ENCODE data around the gene GRIA3. TPM values are rescaled to one million over a fixed set of nuclear protein-coding genes. Genes with fewer than 3 reads are reported as not detected.
"Not testable (repeated sequence)": the region's sequence is repeated elsewhere in the genome, so short reads cannot be mapped to it uniquely, and the experiment has no call there.

The GRIA3 gene
- polyA plus RNA-seq, 12 donors = 1.7 to 5.6 (median 2.9) TPM; not detected in 2

GRCh38 chrX:123271902-123272301, 87.8 kb downstream of the GRIA3 start:
- DNase-seq = no peak

DNA sequence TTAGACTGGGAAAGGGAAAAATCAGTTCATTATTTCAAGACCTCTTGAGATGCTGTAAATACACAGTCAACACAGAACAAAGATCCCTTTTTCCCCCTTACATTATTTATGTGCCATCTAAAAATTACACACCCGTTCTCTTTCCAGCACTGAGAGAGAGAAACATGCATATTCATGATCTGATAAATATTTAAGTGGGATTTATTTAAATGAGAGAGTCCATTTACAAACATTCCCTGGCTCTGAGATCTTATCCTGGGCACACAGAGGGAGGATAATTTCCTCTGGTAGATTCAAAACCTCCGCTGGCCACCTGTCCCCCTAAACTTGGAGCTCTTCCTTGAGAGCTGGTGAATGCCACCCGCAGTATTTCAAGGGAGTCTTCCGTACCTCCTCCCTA, 88.6 kb downstream of the GRIA3 start:
- DNase-seq = no peak

DNA sequence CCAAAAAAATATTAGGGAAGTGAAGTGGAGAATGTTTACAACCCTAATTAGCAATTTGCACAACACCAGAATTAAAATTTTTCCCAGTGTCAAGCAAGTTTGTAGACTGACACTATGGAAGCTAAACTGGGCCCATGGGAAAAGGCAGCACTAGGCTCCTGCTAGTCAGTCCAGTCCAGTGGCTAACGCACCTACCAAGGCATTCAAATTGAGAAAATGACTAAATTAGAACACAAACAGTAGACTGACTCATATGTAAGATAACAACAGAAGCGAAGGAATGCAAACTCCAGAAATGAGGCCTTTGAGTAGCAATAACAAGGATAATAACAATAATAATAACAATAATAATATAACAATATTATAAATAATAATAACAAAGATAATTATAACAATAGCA, 90.7 kb downstream of the GRIA3 start:
- DNase-seq = no peak

GRCh38 chrX:123277347-123277746, 93.3 kb downstream of the GRIA3 start:
- DNase-seq = no peak

GRCh38 chrX:123277821-123278220, 93.7 kb downstream of the GRIA3 start:
- no peak for DNase-seq

DNA sequence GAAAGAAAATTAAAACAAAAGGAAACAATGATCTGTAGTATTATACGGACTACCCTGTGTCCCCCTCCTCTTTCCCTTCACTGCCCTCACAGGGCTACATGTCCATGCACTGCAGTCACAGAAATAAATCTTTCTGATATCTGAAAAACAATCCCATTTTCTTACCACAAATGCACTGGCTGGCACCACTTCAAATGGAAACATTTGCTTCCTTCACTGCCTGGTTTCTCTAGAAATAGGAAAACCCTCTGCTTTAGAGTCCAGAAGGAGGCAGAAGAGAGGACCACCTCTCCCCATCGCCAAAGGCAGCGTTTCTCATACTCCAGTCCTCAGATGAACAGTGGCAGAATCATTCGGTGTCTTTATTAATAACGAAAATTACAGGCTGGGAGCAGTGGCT, 98.2 kb downstream of the GRIA3 start:
- DNase-seq = no peak

DNA sequence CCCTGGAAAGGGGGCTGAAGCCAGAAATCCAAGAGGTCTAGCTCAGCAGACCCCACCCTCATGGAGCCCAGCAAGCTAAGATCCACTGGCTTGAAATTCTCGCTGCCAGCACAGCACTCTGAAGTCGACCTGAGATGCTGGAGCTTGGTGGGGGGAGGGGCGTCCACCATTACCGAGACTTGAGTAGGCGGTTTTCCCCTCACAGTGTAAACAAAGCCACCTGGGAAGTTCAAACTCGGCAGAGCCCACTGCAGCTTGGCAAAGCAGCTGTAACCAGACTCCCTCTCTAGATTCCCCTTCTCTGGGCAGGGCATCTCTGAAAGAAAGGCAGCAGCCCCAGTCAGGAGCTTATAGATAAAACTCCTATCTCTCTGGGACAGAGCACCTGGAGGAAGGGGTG, 99.3 kb downstream of the GRIA3 start:
- not testable (repeated sequence) for DNase-seq

GRCh38 chrX:123291623-123292022, 107.5 kb downstream of the GRIA3 start:
- DNase-seq = no peak

DNA sequence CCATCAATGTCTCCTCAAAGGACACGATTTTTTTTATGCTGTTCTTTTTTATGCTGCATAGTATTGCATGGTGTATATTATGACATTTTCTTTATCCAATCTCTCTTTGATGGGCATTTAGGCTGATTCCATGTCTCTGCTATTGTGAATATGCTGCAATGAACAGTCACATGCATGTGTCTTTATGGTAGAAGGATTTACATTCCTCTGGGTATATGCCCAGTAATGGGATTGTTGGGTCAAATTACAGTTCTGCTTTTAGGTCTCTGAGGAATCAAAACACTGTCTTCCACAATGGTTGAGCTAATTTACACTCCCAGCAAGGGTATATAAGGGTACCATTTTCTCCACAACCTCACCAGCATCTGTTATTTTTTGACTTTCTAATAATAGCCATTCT, 113.9 kb downstream of the GRIA3 start:
- no peak for DNase-seq

DNA sequence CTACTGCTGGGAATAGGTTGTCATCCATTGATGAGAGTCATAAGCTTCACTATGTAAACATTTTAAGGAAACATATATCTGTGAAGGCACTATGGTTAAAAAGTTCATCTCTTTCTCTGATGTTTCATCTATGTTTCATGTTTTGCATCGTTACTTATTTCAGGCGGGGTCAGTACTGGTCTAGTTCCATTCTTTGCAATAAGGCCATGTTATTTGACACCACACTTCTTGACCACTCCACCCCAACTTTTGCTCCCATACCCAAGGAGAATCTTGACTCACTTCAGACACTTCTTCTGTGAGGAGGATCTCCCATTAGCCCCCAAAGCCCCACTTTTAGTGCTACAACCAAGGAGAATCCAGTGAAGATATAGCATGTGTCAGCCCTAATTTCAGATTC, 119.4 kb downstream of the GRIA3 start:
- no peak for DNase-seq

DNA sequence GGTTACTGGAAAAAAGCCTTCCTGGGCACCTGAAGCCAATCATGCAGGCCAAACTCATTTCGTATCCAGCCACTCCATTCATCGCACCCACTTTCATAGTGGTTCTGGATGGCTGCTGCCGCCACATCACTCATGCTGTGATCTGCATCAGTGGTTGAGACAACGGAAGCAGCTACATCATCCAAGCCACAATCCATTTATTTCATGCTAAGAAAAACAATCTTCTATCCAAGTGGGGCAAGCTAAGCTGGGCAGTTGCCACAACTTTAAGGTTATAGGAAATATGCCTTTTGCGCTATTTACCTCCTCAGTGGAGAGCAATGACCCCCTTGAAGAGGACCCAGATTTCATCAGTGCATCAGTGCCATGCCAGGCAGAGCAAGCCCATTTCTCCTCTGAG, 124.6 kb downstream of the GRIA3 start:
- DNase-seq = no peak

- DNase-seq = no peak
These were observed 126.0 kb downstream of the GRIA3 start for GRCh38 chrX:123310112-123310511.

DNA sequence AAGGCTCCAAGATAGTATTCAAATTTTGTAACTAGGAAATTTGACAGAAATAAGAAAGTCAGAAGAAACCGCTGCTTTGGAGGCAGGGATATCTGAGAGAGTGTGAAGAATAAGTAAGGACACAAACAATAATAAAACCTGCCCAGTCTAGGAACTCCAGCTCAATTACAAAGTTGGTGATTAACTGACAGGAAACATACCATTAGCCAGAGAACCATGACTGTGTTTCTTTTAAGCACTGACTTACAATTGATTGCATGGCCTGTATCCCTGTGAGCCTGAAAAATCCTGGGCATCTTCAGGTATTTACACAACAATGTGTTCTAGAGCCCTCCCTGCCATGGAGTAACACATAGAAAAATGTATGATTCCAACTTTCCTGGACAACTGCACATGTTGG, 127.4 kb downstream of the GRIA3 start:
- DNase-seq = no peak

DNA sequence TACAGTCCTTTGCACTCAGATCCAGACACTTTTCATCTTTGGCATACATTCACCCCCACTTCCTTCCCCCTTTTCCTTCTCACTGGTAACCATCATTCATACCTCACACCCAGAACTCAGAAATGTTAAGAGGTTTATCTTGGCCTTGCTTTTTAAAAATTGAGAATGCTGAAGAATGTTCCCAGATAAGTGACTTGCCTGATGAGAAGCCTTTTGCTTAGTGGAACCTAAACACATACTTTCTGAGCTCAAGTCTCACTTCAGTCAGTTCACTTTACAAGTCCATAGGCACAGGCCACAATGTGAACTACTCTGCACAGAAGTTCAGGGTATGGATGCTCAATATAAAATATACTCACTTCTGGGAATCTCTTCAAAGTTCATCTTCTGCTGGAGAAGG, 129.4 kb downstream of the GRIA3 start:
- no peak for DNase-seq

DNA sequence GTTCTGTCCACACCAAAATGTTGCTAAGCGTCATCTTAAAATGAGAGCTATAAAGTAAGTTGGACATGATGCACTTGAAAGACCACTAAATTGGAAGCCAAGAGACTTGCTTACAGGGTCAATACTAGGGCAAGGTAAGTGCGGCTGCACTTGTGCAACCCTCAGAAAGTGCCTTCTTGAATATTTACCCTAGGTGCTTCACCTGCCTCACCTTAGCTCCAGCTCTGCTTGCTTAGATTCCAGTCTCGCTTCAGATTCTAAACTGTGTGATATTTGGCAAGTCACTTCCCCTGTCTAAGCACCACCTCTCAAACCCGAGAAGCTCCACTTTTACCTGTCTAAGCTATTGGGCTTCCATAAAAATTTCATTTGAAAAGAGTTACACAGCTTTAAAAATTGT, 136.5 kb downstream of the GRIA3 start:
- no peak for DNase-seq

DNA sequence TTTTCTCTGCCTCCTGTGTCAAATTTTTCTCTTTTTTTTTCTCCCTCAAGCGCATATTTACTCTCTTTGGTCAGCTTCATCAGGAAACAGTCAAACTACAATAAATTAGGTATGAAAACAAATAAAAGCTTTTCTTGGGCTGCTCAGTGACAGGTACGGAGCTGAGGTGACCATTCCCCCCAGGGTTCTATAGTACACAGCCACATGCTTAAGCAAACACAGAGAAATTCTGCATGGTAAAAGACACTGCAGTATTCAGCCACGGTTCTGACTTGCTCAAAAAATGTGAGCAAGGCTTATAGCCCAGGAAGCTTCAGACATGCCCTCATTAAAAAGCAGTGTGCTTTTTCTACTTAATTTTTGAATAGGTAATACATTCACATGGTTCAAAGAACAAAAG, 138.5 kb downstream of the GRIA3 start:
- no peak for DNase-seq

- no peak for DNase-seq
These were observed 140.5 kb downstream of the GRIA3 start for GRCh38 chrX:123324625-123325024.

DNA sequence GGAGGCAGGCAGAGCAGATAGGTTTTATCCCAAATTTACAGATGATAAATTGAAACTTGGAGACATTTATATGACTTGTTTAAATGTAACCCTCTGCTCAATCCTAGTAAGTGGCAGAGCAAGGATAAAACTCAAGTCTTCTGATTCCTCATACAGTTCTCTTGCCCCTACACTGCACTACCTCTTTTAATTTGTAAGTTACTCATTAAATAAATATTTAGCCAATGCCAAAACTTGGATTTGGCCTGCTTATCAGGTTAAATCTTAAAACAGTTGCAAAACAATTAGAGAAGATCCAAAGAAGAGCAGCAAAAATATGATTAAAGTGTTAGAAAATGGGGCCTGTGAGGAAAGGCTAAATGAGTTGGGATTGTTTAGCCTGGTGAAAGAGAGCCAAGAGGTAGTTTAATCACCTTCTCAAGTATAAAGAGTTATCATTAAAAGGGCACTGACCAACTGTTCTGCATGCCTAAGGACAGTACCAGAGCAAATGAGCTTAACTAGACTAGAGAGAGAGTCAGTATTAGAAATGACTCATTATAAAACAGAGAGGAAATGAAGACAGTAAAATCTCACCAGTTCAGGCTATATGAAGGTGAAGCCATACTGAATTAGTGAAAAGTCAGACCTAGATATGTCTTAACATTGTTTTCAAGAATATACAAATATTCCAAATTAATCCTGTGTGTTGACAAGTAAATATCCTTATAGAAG, 146.3 kb downstream of the GRIA3 start:
- DNase-seq = no peak

GRCh38 chrX:123331349-123331748, 147.3 kb downstream of the GRIA3 start:
- DNase-seq = no peak

DNA sequence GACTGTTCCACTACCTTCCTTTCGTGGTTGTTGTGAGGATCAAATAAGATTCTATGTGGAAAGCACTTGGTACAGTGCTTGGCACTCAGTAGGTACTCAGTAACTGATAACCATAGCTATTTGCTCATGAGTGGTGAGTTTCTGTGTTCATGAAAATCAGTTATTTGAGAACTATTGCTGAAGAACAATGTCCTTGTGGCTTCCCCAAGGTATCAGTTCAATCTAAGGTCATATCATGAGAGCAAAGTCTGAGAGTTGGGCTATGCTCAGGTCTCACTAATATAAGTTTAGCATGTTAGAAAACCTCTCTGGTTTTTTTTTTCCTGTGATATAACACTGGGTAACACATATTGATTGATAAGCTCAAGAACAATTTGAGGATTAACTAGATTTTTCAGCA, 147.8 kb downstream of the GRIA3 start:
- DNase-seq = no peak

GRCh38 chrX:123336666-123337065, 152.6 kb downstream of the GRIA3 start:
- no peak for DNase-seq

- no peak for DNase-seq
These were observed 154.0 kb downstream of the GRIA3 start for GRCh38 chrX:123337886-123338639.

GRCh38 chrX:123339221-123339905, 155.3 kb downstream of the GRIA3 start:
- DNase-seq = no peak
